ENCODE data around the gene KRTAP19-1.

DNA sequence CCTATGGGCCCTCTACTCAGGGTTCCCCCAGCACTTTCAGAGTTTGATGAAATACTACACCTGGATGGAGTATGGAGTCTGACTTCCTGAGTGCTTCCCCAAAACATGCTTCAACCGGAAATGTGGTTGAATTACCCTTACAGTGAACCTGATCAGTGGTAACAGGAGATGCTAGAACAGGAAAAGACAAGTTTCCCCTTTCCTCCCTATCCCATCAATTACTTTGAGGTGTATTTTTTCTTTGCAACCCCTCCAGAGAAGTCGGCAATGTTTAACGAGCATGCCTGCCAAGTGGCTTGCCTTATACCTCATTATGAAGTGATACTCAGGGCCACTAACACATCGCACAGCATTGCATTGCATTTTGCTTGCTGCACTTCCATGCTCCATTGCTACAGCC is 33.1 kb downstream of the KRTAP19-1 start:
- no peak for TF ChIP-seq POLR2A (IDR thresholded peaks at IDR 0.05)
- TF ChIP-seq, protein P1, sequence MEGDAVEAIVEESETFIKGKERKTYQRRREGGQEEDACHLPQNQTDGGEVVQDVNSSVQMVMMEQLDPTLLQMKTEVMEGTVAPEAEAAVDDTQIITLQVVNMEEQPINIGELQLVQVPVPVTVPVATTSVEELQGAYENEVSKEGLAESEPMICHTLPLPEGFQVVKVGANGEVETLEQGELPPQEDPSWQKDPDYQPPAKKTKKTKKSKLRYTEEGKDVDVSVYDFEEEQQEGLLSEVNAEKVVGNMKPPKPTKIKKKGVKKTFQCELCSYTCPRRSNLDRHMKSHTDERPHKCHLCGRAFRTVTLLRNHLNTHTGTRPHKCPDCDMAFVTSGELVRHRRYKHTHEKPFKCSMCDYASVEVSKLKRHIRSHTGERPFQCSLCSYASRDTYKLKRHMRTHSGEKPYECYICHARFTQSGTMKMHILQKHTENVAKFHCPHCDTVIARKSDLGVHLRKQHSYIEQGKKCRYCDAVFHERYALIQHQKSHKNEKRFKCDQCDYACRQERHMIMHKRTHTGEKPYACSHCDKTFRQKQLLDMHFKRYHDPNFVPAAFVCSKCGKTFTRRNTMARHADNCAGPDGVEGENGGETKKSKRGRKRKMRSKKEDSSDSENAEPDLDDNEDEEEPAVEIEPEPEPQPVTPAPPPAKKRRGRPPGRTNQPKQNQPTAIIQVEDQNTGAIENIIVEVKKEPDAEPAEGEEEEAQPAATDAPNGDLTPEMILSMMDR (IDR thresholded peaks at IDR 0.05): no peak
- TF ChIP-seq POLR2AphosphoS5 (IDR thresholded peaks at IDR 0.05): no peak

All from upper lobe of left lung (tissue), 4 donors.